OCI-LY7 (cell line): ENCODE results near the gene OSBPL6. TPM values are rescaled to one million over a fixed set of nuclear protein-coding genes. Genes with fewer than 3 reads are reported as not detected.

ENCODE experiments used
- BruUV-seq: library from RNA; stranded (reverse); fragments of 400-500 nt; replicated peaks from 2 replicates; lab custom pipeline; 2021; lab: Mats Ljungman, UMichigan
- CTCF ChIA-PET: fragments of 300-600 bp; sonication (Branson Sonifier 250); formaldehyde crosslinking; loops from one replicate; lab custom pipeline; 2022; ENCODE audit warnings: antibody characterized with exemption; ENCODE audit not compliant: unreplicated experiment; lab: Charles Lee
- POLR2A ChIA-PET: fragments of 300-600 bp; sonication (Branson Sonifier 250); formaldehyde crosslinking; loops from one replicate; lab custom pipeline; 2022; ENCODE audit warnings: antibody characterized with exemption; lab: Charles Lee
- DNase-seq: peaks from one replicate; pipeline ENCODE4 v3.0.0-alpha.2; 2015; ENCODE audit warnings: low spot score
- H2AFZ ChIP-seq: fragments of 200-600 bp; sonication (generic), shearing (Covaris generic); 2 replicates; pipeline ENCODE4 v1.6.1; 2014; ENCODE audit warnings: mild to moderate bottlenecking, antibody characterized with exemption, low read length, moderate library complexity
- H3K27ac ChIP-seq: fragments of 200-600 bp; sonication (generic); 2 replicates; pipeline ENCODE4 v1.5.1; 2014; ENCODE audit warnings: mixed run types, low read depth, mild to moderate bottlenecking, moderate library complexity, low read length, inconsistent platforms; ENCODE audit not compliant: poor library complexity, severe bottlenecking
- H3K36me3 ChIP-seq: fragments of 200-600 bp; sonication (generic); 2 replicates; pipeline ENCODE4 v1.6.1; 2014; ENCODE audit warnings: mild to moderate bottlenecking, antibody characterized with exemption, low read length, moderate library complexity, mixed read lengths; ENCODE audit not compliant: insufficient read depth
- H3K4me1 ChIP-seq: fragments of 200-600 bp; sonication (generic); 2 replicates; pipeline ENCODE4 v1.5.1; 2014; ENCODE audit warnings: mild to moderate bottlenecking, low read length; ENCODE audit not compliant: insufficient read depth, poor library complexity, severe bottlenecking
- H3K4me2 ChIP-seq: fragments of 200-600 bp; sonication (generic); 2 replicates; pipeline ENCODE4 v1.6.1; 2014; ENCODE audit warnings: mild to moderate bottlenecking, low read length
- H3K4me3 ChIP-seq: fragments of 200-600 bp; sonication (generic); 2 replicates; pipeline ENCODE4 v1.5.1; 2014; ENCODE audit warnings: mild to moderate bottlenecking, low read depth, low read length; ENCODE audit not compliant: poor library complexity, severe bottlenecking
- H3K79me2 ChIP-seq: fragments of 200-600 bp; sonication (generic); 2 replicates; pipeline ENCODE4 v1.6.1; 2016; ENCODE audit warnings: low read depth, mild to moderate bottlenecking, low read length, moderate library complexity, mixed read lengths; ENCODE audit not compliant: insufficient read depth
- H3K9me2 ChIP-seq: fragments of 200-600 bp; sonication (generic); 2 replicates; pipeline ENCODE4 v1.6.1; 2016; ENCODE audit warnings: mild to moderate bottlenecking, low read length, mixed read lengths; ENCODE audit not compliant: insufficient read depth
- H3K9me3 ChIP-seq: fragments of 200-600 bp; sonication (generic); 2 replicates; pipeline ENCODE4 v1.6.1; 2014; ENCODE audit warnings: mild to moderate bottlenecking, mixed run types, low read length, mixed read lengths
- H4K20me1 ChIP-seq: fragments of 200-600 bp; sonication (generic); 2 replicates; pipeline ENCODE4 v1.6.1; 2014; ENCODE audit warnings: mild to moderate bottlenecking, antibody characterized with exemption, low read length, moderate library complexity, mixed read lengths; ENCODE audit not compliant: insufficient read depth
- EZH2phosphoT487 ChIP-seq: fragments of 200-600 bp; sonication (generic); IDR thresholded peaks from 2 replicates; pipeline ENCODE4 v1.6.1; 2018; ENCODE audit warnings: low read depth, borderline replicate concordance, mild to moderate bottlenecking, mixed run types, antibody characterized with exemption, low read length, moderate library complexity, mixed read lengths
- intact Hi-C: fragments of 100-400 bp; cut with micrococcal nuclease; formaldehyde crosslinking; loops from one replicate; pipeline ENCODE4 v1.10.0; 2022; ENCODE audit not compliant: unreplicated experiment
- total RNA-seq, 2 experiments: library from RNA; depleted of rRNA in 1 of 2; stranded (reverse); fragments of >200 nt in 1 of 2; shearing (Covaris generic) in 1 of 2; gene quantifications; 2 replicates each; pipeline ENCODE4 v1.2.3, GENCODE V29; 2014 to 2022
- TF ChIP-seq, protein P1 (sequence below): fragments of 200-600 bp; sonication (generic); conservative IDR thresholded peaks from 2 replicates; pipeline ENCODE4 v1.5.1; 2014; ENCODE audit warnings: mild to moderate bottlenecking, antibody characterized with exemption, low read length, moderate library complexity, mixed read lengths

The OSBPL6 gene
- total RNA-seq, 2 experiments from 2014 or later: not detected

DNA sequence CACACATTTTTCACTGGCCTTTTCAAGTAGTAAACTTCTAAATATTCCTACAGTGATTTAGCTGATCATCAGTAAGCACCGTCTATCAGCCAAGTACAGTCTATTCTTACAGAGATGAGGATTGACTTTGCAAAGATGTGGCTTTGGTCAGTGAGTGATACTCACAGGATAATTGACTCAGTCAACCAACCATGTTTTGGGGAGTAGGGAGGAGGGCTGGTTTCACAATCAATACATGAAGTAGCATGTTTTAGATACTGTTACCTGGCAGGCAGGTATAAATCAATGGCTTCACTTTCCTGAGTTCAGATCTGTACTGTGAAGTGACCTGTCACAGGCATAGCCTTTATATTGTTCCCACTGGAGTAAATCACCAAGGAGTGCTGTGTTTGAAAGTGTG is 27.2 kb downstream of the OSBPL6 start:
- TF ChIP-seq, protein P1, sequence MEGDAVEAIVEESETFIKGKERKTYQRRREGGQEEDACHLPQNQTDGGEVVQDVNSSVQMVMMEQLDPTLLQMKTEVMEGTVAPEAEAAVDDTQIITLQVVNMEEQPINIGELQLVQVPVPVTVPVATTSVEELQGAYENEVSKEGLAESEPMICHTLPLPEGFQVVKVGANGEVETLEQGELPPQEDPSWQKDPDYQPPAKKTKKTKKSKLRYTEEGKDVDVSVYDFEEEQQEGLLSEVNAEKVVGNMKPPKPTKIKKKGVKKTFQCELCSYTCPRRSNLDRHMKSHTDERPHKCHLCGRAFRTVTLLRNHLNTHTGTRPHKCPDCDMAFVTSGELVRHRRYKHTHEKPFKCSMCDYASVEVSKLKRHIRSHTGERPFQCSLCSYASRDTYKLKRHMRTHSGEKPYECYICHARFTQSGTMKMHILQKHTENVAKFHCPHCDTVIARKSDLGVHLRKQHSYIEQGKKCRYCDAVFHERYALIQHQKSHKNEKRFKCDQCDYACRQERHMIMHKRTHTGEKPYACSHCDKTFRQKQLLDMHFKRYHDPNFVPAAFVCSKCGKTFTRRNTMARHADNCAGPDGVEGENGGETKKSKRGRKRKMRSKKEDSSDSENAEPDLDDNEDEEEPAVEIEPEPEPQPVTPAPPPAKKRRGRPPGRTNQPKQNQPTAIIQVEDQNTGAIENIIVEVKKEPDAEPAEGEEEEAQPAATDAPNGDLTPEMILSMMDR: no peak
- no peak for TF ChIP-seq EZH2phosphoT487
- Histone ChIP-seq H3K4me3 (no peak overlapping the region), H3K9me3 (no peaks in the 10 kb centered on the region), H3K36me3 (no peaks in the 10 kb centered on the region), H3K79me2 (no peaks in the 10 kb centered on the region), H4K20me1 (no peaks in the 10 kb centered on the region), H3K4me2 (no peak overlapping the region), H3K27ac (no peak overlapping the region), H3K9me2 (no peaks in the 10 kb centered on the region), H3K4me1 (no peaks in the 10 kb centered on the region), H2AFZ (no peak overlapping the region)
- CTCF ChIA-PET: no interaction called here
- no TSS peak for BruUV-seq
- no peak for DNase-seq
- intact Hi-C loops: no loop called here
- POLR2A ChIA-PET: no interaction called here

DNA sequence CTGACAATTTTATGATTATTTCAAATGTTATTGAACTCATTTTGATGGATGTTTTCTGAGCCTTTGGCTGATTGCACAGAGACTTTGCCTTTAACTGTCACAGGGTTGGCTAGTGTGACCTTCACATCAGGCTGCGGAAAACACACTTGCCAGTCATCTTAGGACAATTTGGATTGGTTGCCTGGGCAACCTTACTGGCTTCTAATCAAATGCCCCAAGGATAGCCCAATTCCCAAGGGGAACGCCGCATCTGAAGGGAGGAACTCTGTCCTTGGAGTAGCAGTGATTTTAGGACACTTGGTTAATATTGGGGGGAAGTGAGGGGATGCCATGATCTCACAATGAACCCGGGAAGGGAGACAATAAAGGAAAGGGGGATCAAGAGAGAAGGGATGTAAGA is 29.5 kb downstream of the OSBPL6 start:
- Histone ChIP-seq H3K9me2 (no peaks in the 10 kb centered on the region), H3K36me3 (no peaks in the 10 kb centered on the region), H3K4me3 (no peak overlapping the region), H3K4me1 (no peaks in the 10 kb centered on the region), H3K79me2 (no peaks in the 10 kb centered on the region), H2AFZ (no peak overlapping the region), H4K20me1 (no peaks in the 10 kb centered on the region), H3K9me3 (no peaks in the 10 kb centered on the region), H3K4me2 (no peak overlapping the region), H3K27ac (no peak overlapping the region)
- ChIA-PET POLR2A (no interaction called here), CTCF (no interaction called here)
- no peak for TF ChIP-seq EZH2phosphoT487
- TF ChIP-seq, protein P1: no peak
- DNase-seq: no peak
- intact Hi-C loops: no loop called here
- BruUV-seq: no TSS peak

DNA sequence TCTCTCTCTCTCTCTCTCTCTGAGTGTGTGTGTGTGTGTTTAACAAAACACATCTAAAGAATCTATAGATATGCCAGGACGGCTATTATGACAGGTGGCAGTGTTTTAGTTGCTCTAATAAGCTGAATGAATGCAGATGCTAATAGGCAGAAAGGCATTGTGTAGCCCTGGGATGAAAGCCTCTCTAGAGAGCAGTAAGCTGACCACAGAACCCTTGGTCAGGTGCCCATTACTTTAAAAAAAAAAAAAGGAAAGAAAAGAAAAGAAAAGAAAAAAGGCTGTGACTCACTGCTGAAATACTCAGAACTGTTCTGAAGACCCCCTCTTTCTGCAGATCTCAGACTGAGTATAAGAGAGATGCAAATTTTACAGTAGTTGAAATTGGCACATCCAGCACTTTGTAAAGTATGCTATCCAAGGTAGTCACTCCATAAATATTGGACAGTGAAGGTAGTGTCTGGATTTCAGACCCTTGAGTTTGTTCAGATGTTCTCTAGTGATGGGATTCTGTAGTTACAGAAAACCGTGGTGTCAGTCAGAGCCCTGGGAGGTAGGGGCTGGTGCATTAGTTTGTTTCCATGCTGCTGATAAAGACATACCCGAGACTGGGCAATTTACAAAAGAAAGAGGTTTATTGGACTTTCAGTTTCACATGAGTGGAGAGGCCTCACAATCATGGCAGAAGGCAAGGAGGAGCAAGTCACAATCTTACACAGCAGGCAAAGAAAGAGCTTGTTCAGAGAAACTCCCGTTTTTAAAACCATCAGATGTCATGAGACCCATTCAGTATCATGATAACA is 30.9 kb downstream of the OSBPL6 start:
- Histone ChIP-seq H3K79me2 (no peaks in the 10 kb centered on the region), H3K9me3 (no peaks in the 10 kb centered on the region), H3K4me2 (no peak overlapping the region), H3K27ac (no peak overlapping the region), H3K9me2 (no peaks in the 10 kb centered on the region), H3K36me3 (no peaks in the 10 kb centered on the region), H3K4me1 (no peaks in the 10 kb centered on the region), H4K20me1 (no peaks in the 10 kb centered on the region), H3K4me3 (no peak overlapping the region), H2AFZ (no peak overlapping the region)
- intact Hi-C loops: no loop called here
- TF ChIP-seq, protein P1: no peak
- no peak for TF ChIP-seq EZH2phosphoT487
- POLR2A ChIA-PET: interaction anchor here (0.6 to 0.7 kb wide), 2 partner anchors 22 to 50 kb away, joined by 3 read pairs; no protein-coding TSS in a partner anchor
- CTCF ChIA-PET: no interaction called here
- no TSS peak for BruUV-seq
- DNase-seq: no peak
